ENCODE measurements around the gene CBS. TPM values are rescaled to one million over a fixed set of nuclear protein-coding genes. Genes with fewer than 3 reads are reported as not detected.

The CBS gene
- polyA plus RNA-seq, 3 donors = 20.2 to 37.0 (median 30.1) TPM

Other genes with a start within 250 kb of the CBS start
- 10 to 100 TPM in 1 of 3 donors, 1 to 10 TPM in 2; 7.9 to 10.0 (median 10.0) TPM for gene WDR4, start 196.3 kb downstream of the CBS start, polyA plus RNA-seq (ENCODE audit: insufficient read length in 3 of 3)
- 10 to 100 TPM; 36.9 to 39.7 (median 39.6) TPM for gene NDUFV3, start 182.5 kb downstream of the CBS start, polyA plus RNA-seq (ENCODE audit: insufficient read length in 3 of 3)
- gene ERVH48-1, start 150.2 kb downstream of the CBS start, polyA plus RNA-seq (ENCODE audit: insufficient read length in 3 of 3) = under 1 TPM; 0.21 to 0.27 (median 0.26) TPM
- gene PKNOX1, start 101.3 kb downstream of the CBS start, polyA plus RNA-seq (ENCODE audit: insufficient read length in 3 of 3) = 10 to 100 TPM; 24.1 to 27.4 (median 25.0) TPM
- gene U2AF1, start 31.7 kb upstream of the CBS start, polyA plus RNA-seq (ENCODE audit: insufficient read length in 3 of 3) = 10 to 100 TPM; 21.3 to 27.5 (median 23.0) TPM
- under 1 TPM in 2 of 3 donors, not detected in 1; 0.14 to 0.47 TPM for gene CRYAA, start 93.2 kb upstream of the CBS start, polyA plus RNA-seq (ENCODE audit: insufficient read length in 3 of 3)